Skeletal muscle satellite cell (primary cell): ENCODE measurements around the gene C14orf132.
A peak's percentile ranks its signal among the peaks of the same experiment; 100 is the strongest.

Experiments
- H3K27me3 ChIP-seq: 2 replicates; pipeline ENCODE4 v1.7.0; 2013; ENCODE audit warnings: low read length; ENCODE audit not compliant: control insufficient read depth, insufficient read depth
- H3K36me3 ChIP-seq: 2 replicates; pipeline ENCODE4 v1.7.0; 2013; ENCODE audit warnings: mild to moderate bottlenecking, control low read depth, low read length; ENCODE audit not compliant: insufficient read depth
- H3K4me1 ChIP-seq: 2 replicates; pipeline ENCODE4 v1.7.0; 2013; ENCODE audit warnings: low read length; ENCODE audit not compliant: control insufficient read depth, insufficient read depth
- H3K4me2 ChIP-seq: 2 replicates; pipeline ENCODE4 v1.7.0; 2013; ENCODE audit warnings: mild to moderate bottlenecking, low read length
- H3K4me3 ChIP-seq: 2 replicates; pipeline ENCODE4 v1.7.0; 2013; ENCODE audit warnings: low read length
- H3K9ac ChIP-seq: 2 replicates; pipeline ENCODE4 v1.7.0; 2013; ENCODE audit warnings: mild to moderate bottlenecking, low read depth, low read length, moderate library complexity
- H3K9me3 ChIP-seq: replicated peaks from 2 replicates; pipeline ENCODE4 v1.7.0; 2013; ENCODE audit warnings: mild to moderate bottlenecking, control low read depth, low read length

Gene C14orf132

DNA sequence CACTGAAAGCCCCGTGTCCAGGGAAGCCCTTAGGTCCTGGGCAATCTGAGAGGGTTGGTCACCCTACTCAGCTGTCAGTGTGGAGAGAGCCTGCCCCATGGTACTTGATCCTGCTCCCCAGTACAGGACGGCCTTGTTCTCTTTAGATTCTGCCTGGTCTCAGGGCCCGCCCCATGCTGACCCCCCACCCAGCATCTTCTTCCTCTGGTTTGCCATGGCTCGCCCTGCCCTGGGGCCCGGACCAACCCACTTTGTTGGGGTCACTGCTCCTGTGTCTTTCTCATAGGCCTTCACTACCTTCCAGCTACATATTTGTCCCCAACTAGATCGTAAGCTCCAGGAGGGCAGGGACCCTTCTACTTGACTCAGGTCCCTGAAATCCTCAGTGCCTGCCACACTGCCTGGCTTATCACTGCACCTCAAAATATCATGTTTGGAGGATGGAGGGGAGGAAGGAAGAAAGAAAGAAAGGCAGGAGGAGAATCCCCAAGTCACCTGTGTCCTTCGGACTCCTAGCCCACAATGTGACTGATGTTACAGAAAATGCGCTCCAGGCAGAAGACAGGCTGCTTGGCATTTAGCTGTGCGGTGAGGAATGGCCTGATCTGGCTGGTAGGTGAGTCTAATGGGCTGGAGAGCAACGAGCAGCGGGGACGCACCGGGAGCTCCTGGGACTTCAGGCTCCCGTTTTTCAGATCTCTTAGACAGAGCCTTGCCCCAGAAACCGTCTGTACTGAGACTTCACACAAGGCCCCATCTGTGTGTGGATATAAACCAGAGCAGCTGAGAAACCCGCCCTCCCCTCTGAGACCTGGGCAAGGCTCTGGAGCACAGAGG lies 66.1 kb downstream of the C14orf132 start:
- peaks cover 6% of the 10 kb centered on the region for H3K27me3 ChIP-seq
- H3K9ac ChIP-seq, result peak overlapping the region; percentile 50
- H3K4me1 ChIP-seq, result peaks cover 21% of the 10 kb centered on the region
- H3K4me2 ChIP-seq, result peak overlapping the region; percentile 50
- no peaks in the 10 kb centered on the region for H3K9me3 ChIP-seq
- no peaks in the 10 kb centered on the region for H3K36me3 ChIP-seq
- no peak overlapping the region for H3K4me3 ChIP-seq

DNA sequence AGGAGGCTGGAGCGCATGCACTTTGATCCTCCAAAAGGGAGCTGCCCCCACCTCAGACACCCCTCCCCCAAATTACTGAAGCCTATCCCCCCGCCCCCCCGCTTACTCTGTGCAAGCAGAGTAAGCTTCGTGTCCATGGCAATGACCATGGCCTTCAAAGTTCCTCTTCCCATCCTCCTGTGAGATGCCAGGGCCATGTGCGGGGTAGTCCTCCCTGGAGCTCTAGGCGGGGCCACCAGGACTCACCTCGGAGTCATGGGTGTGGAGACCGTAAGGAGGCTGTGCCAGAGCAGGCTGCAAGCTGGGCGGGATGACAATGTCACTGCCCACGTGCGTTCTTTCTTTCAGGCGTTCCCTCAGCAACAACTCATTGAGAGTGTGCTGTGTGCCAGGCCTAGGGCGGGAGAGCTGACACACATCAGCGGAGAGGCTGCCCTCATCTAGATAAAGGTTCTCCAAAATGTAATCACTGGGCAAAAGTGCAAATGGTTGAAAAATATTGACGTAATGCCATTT lies 66.8 kb downstream of the C14orf132 start:
- Histone ChIP-seq H3K4me3 (no peak overlapping the region), H3K4me1 (peaks cover 21% of the 10 kb centered on the region), H3K9ac (no peak overlapping the region), H3K9me3 (no peaks in the 10 kb centered on the region), H3K4me2 (no peak overlapping the region), H3K36me3 (no peaks in the 10 kb centered on the region), H3K27me3 (peaks cover 13% of the 10 kb centered on the region)

DNA sequence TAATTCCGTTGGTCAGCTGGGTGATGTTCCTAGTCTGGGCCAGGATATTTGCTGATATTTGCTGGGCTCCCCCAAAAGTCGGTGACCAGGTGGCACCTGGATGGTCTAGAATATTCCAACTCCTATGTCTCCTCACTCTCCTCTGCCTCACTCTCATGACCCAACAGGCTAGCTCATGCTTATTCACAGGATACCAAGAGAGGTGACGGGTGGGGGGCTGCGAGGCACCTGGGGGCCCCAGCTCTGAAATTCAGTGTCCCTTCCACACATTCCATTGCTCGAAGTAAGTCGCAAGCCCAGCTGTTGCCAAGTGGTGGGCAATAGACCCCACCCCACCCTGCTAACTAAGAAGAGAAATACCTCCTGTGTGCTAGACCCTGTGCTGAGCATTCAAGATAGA lies 67.7 kb downstream of the C14orf132 start:
- Histone ChIP-seq H3K9ac (no peak overlapping the region), H3K36me3 (no peaks in the 10 kb centered on the region), H3K9me3 (no peaks in the 10 kb centered on the region), H3K4me1 (peaks cover 21% of the 10 kb centered on the region), H3K4me3 (no peak overlapping the region), H3K4me2 (no peak overlapping the region), H3K27me3 (peaks cover 13% of the 10 kb centered on the region)

DNA sequence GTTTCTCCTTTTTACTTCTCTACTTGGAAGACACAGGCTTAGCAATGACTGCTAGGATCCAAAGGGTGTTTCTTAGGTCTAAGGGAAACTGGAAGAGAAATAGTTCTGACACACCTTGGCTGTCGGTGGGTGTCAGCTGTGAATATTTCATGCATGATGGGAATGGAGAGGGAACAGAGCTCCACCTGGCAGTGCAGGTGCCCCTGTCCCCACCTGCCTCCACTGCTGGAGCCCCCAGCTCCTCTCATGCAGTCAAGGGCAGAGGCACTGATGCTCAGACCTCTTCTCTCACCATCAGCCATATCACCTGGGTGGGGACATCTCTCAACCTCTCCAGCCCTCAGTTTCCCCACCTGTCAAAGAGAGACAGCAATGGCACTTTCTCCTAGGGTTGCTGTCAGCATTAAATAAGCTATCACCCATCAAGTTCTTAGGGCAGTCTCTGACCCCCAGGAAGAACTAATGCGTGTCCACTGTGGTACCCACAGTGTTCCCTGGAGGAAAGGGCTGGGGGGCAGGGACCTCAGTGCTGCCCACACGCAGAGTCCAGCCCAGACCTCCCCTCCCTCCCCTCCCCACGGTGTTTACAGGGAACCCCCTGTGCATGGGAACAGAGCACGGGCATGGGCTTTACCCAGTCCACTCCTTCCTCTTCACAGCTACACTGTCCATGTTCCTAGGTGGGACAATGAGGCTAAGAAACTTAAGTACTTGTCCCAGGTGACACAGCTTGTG lies 69.1 kb downstream of the C14orf132 start:
- peaks cover 21% of the 10 kb centered on the region for H3K4me1 ChIP-seq
- H3K9ac ChIP-seq, result no peak overlapping the region
- H3K4me3 ChIP-seq, result no peak overlapping the region
- H3K9me3 ChIP-seq, result no peaks in the 10 kb centered on the region
- peaks cover 13% of the 10 kb centered on the region for H3K27me3 ChIP-seq
- no peaks in the 10 kb centered on the region for H3K36me3 ChIP-seq
- no peak overlapping the region for H3K4me2 ChIP-seq

DNA sequence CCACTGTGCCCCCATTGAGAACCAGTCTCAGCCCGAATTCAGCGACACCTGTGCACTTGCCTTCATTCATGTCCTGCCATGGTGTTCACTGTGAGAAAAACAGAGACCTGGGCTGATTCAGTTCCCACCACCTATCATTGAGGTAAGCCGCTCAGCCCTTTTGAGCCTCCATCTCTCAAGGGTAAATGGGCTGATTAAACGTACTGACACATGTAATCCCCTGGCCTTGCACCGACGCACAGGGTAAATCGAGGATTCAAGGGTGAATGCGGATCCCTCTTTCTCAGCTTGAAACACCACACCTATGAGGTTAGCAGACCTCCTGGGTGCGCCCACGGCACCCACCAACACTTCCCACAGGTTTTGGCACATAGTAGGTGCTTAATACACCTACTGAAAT lies 69.7 kb downstream of the C14orf132 start:
- peaks cover under 1% of the 10 kb centered on the region for H3K9me3 ChIP-seq
- no peak overlapping the region for H3K9ac ChIP-seq
- peaks cover 13% of the 10 kb centered on the region for H3K27me3 ChIP-seq
- no peaks in the 10 kb centered on the region for H3K36me3 ChIP-seq
- H3K4me3 ChIP-seq, result no peak overlapping the region
- peaks cover 20% of the 10 kb centered on the region for H3K4me1 ChIP-seq
- H3K4me2 ChIP-seq, result no peak overlapping the region

DNA sequence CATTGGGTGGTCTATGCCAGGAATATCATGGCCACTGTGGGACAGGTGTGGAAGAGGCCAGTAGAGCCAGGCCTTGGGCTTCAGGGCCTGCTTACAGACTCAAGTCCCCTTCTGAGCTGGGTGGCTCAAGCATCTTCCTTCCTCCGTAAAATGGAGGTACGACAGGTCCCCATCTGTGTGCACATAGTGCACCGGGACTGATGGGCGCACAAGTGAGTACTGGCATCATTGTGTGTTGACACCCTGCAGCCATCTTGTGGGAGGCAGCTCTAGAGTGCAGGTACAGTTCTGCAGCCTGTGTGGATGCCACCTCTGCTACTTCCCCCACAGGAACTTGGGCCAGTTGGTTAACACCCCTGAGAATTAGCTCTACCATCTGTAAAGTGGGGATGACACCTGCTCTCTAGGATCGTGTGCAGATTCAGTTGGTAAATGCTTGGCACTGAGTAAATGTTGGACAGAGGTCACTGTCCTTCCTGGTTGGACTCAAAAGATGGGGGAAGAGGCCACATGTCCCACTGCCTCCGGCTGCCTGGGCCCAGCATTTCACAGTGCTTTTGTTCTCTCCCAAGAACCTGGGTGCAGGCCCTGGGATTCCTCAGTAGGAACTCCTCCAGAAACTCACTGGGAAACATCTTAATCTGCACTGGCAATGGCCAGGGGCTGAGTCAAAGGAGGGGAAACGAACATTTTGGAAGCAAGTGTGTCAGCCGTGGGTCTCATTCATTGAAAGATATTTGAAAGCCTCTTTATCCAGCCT lies 70.6 kb downstream of the C14orf132 start:
- no peaks in the 10 kb centered on the region for H3K36me3 ChIP-seq
- H3K9ac ChIP-seq, result no peak overlapping the region
- no peak overlapping the region for H3K4me3 ChIP-seq
- H3K4me2 ChIP-seq, result no peak overlapping the region
- H3K4me1 ChIP-seq, result peaks cover 13% of the 10 kb centered on the region
- H3K27me3 ChIP-seq, result peaks cover 13% of the 10 kb centered on the region
- peaks cover 4% of the 10 kb centered on the region for H3K9me3 ChIP-seq

DNA sequence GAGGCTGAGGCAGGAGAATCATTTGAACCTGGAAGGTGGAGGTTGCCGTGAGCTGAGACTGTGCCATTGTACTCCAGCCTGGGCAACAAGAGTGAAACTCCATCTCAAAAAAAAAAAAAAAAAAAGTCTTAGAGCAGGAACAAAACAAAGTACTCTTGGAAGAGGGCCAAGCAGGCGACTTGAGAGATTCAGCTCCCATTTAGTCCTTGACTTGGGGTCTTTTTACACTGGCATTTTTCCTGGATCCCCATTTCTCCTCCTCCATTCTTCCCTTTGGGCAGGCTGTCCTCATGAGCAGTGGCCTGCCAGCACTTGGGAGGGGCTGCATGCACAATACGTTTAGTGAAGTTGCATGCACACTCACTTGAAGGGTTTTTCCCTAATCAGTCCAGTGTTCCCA lies 72.9 kb downstream of the C14orf132 start:
- H3K9ac ChIP-seq, result no peak overlapping the region
- H3K36me3 ChIP-seq, result no peaks in the 10 kb centered on the region
- H3K4me2 ChIP-seq, result no peak overlapping the region
- H3K4me1 ChIP-seq, result no peaks in the 10 kb centered on the region
- peaks cover 4% of the 10 kb centered on the region for H3K9me3 ChIP-seq
- H3K27me3 ChIP-seq, result peaks cover 13% of the 10 kb centered on the region
- no peak overlapping the region for H3K4me3 ChIP-seq

DNA sequence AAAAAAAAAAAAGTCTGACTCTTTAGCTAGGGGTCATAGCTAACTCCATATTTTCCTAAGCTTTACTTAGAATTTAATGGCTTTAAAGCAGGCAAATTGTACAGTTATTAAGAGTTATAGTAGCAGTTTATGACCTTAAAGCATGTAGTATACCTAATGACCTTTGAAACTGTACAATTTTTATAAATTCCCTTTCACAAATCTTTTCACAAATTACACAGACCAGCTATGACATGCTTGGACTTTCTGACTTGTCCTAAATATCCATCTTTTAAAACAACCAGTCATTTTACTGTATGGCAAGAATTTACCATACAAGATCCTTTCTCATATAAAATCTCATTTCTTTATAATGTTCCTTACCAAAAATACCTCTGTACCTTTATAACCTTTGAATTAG lies 74.8 kb downstream of the C14orf132 start:
- Histone ChIP-seq H3K4me3 (no peak overlapping the region), H3K4me1 (no peaks in the 10 kb centered on the region), H3K9ac (no peak overlapping the region), H3K4me2 (no peak overlapping the region), H3K36me3 (no peaks in the 10 kb centered on the region), H3K9me3 (peaks cover 4% of the 10 kb centered on the region), H3K27me3 (peaks cover 7% of the 10 kb centered on the region)

DNA sequence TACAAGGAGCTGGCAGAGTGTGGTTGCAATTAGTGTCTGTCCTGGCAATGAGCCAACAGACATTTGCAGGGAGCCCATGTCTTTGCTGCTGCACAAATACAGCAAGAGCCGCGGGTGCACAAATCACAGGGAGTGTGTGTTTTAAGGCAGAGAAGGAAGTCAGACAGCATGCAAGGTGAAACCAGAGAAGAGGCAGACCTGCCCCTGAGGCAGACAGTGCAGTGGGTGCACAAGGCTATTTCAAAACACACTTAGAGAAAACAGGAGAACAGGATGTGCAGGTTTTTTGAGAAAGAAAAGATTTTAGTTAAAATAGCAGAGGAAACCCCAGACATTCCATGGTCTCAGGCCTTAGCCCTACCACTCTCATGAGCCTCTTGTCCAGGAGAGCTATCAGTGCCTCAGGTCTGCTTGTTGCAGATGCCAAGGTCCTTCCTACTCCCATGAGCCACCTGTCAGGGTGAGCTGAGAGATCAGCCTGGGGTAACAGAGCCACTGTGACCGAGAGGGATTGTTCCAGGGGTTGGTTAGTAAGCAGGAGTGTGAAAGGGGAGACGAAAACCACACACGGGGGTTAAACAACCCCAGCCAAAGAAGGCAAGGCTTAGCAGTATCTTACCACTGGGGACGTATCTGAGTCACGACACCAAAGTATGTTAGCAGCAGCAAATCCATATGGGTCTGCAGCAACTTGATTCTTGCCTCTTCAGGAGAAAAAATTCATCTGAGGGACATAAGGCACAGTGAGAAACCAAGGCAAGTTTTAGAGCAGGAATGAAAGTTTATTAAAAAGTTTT lies 78.1 kb downstream of the C14orf132 start:
- Histone ChIP-seq H3K4me1 (peaks cover 2% of the 10 kb centered on the region), H3K9ac (no peak overlapping the region), H3K9me3 (peaks cover 4% of the 10 kb centered on the region), H3K36me3 (no peaks in the 10 kb centered on the region), H3K4me2 (no peak overlapping the region), H3K4me3 (no peak overlapping the region), H3K27me3 (no peaks in the 10 kb centered on the region)

DNA sequence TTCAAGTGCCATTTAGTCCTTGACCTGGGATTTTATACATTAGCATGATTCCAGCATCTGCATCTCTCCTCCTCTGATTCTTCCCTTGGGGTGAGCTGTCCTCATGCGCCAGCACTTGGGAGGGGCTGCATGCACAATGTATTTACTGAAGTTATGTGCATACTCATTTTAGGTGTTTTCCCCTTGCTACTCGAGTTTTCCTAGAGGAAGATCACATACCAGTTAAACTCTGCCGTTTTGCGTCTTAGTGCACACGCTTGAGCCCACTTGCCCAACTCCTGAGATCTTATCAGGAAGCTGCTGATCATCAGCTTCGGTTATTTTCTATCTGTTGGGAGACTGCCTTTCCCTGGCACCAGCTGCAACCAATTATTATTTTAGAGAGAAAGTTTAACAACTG lies 78.8 kb downstream of the C14orf132 start:
- H3K4me3 ChIP-seq, result no peak overlapping the region
- H3K27me3 ChIP-seq, result no peaks in the 10 kb centered on the region
- no peak overlapping the region for H3K9ac ChIP-seq
- peaks cover 5% of the 10 kb centered on the region for H3K4me1 ChIP-seq
- H3K36me3 ChIP-seq, result no peaks in the 10 kb centered on the region
- H3K9me3 ChIP-seq, result peaks cover 4% of the 10 kb centered on the region
- H3K4me2 ChIP-seq, result no peak overlapping the region
